Mucosa of descending colon (tissue), 3 donors: ENCODE results near the gene BCAR3. TPM values are rescaled to one million over a fixed set of nuclear protein-coding genes. Genes with fewer than 3 reads are reported as not detected.

Experiments
- ATAC-seq: fragments of 200-7000 bp; cut with Tn5 transposase; one replicate; pipeline ENCODE4 v1.9.1; 2020; ENCODE audit warnings: mild to moderate bottlenecking, moderate library complexity
- DNase-seq, 3 donors: peaks; one replicate each; pipeline ENCODE4 v3.0.0-alpha.2; 2020
- H3K36me3 ChIP-seq: fragments of 200-600 bp; one replicate; pipeline ENCODE4 v1.8.0; 2021; ENCODE audit warnings: low read depth, mild to moderate bottlenecking
- H3K4me1 ChIP-seq: fragments of 200-600 bp; one replicate; pipeline ENCODE4 v1.8.0; 2021; ENCODE audit warnings: low read depth, mild to moderate bottlenecking
- H3K4me3 ChIP-seq: fragments of 200-600 bp; one replicate; pipeline ENCODE4 v1.8.0; 2021; ENCODE audit warnings: mild to moderate bottlenecking
- H3K9me3 ChIP-seq: fragments of 200-600 bp; one replicate; pipeline ENCODE4 v1.8.0; 2021; ENCODE audit warnings: mild to moderate bottlenecking
- intact Hi-C, 2 donors: fragments of 100-400 bp; cut with DNase I in 1 of 2; cut with micrococcal nuclease in 1 of 2; formaldehyde crosslinking; loops; one replicate each; pipeline versions ENCODE4 v1.11.0 to v1.11.1; 2022; cut with DNase I, micrococcal nuclease
- total RNA-seq, 3 donors: library from RNA; stranded (reverse); fragmentation: NEBNext Ultra II Directional in 2 of 3; extraction: Animal tissue kit (Norgen Biotek cat#: 25700) in 2 of 3; gene quantifications; one replicate each; pipeline versions ENCODE4 v1.2.1 to v1.2.4, GENCODE V29; 2021 to 2023
- TF ChIP-seq, protein P1 (sequence below): fragments of 200-600 bp; IDR thresholded peaks from one replicate; pipeline ENCODE4 v1.8.0; 2022; ENCODE audit warnings: antibody characterized with exemption, mild to moderate bottlenecking
- donor health status: DM: no; HTN: no; CAD: no; lungs with moderate emphysema.
- donor health status: DM: no; HTN: no; CAD: no.
- donor health status: DM: no; HTN: yes; CAD: no.

Gene BCAR3
- total RNA-seq, 3 donors from 2014 or later: 37.2 to 73.7 (median 54.3) TPM

DNA sequence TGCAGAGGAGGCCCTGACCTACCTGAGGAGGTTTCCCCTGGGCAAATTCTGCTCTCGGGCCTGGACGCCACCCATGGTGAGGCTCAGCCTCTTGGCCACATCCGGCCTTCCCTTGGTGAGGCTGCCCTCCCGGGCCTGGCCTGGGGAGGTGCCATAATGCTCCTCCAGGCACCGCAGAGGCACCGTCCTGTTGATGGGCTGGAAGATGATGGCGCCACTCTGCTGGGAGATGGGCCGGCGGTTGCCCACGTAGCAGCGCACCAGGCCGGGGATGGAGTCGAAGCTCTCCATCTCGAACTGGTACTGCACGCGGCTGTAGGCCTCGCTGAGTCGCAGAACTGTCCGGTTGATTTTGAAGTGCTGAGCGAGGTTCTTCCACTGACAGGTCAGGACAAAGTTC is 92.7 kb downstream of the BCAR3 start:
- intact Hi-C loops: no loop called here
- Histone ChIP-seq H3K4me1 (peaks cover 12% of the 10 kb centered on the region), H3K4me3 (no peak overlapping the region), H3K9me3 (no peaks in the 10 kb centered on the region), H3K36me3 (no peaks in the 10 kb centered on the region)
- ATAC-seq (no peak), DNase-seq (no peak)
- TF ChIP-seq, protein P1, sequence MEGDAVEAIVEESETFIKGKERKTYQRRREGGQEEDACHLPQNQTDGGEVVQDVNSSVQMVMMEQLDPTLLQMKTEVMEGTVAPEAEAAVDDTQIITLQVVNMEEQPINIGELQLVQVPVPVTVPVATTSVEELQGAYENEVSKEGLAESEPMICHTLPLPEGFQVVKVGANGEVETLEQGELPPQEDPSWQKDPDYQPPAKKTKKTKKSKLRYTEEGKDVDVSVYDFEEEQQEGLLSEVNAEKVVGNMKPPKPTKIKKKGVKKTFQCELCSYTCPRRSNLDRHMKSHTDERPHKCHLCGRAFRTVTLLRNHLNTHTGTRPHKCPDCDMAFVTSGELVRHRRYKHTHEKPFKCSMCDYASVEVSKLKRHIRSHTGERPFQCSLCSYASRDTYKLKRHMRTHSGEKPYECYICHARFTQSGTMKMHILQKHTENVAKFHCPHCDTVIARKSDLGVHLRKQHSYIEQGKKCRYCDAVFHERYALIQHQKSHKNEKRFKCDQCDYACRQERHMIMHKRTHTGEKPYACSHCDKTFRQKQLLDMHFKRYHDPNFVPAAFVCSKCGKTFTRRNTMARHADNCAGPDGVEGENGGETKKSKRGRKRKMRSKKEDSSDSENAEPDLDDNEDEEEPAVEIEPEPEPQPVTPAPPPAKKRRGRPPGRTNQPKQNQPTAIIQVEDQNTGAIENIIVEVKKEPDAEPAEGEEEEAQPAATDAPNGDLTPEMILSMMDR: no peak

DNA sequence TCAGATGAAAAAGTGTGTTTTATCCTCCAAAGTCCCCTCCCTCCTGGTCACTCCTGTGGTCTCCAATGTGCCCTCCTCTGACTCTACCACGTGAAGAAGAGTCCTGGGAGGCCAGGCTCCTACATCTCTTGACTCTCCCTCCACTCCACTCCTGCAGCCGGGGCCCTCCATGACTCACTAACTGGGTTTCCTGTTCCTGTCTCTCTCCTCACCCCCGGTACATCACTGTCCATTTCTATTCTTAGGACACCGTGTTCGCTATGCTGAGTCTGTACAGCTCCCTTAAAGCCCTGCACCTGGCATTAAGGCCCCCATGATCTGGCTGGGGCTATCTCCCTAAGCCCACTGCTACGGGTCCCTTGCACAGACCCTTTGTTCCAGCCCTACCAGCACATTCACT is 93.4 kb downstream of the BCAR3 start:
- H3K4me3 ChIP-seq: no peak overlapping the region
- ATAC-seq: no peak
- TF ChIP-seq, protein P1: no peak
- no peaks in the 10 kb centered on the region for H3K36me3 ChIP-seq
- no peaks in the 10 kb centered on the region for H3K9me3 ChIP-seq
- no peak for DNase-seq
- H3K4me1 ChIP-seq: peaks cover 6% of the 10 kb centered on the region
- intact Hi-C loops: no loop called here

DNA sequence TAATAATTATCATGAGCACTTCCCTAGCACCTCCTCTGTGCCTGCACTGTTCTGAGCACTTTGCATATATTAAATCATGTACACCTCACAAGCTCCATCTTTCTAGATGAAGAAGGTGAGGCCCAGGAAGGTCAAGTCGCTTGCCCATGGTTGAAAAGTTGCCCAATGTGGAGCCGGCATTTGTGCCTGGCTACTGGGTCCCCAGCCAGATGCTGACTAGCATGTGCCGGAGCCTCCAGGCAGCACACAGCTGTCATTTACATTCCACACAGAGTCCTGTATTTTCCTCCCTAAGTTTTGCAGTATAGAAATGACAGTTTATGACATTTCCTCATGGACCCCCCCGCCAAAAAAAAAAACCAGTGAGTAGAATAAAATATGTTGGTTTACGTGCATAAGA is 94.3 kb downstream of the BCAR3 start:
- intact Hi-C loops: no loop called here
- Histone ChIP-seq H3K9me3 (no peaks in the 10 kb centered on the region), H3K36me3 (no peaks in the 10 kb centered on the region), H3K4me3 (no peak overlapping the region), H3K4me1 (peaks cover 6% of the 10 kb centered on the region)
- ATAC-seq: no peak
- TF ChIP-seq, protein P1: no peak
- DNase-seq: no peak

DNA sequence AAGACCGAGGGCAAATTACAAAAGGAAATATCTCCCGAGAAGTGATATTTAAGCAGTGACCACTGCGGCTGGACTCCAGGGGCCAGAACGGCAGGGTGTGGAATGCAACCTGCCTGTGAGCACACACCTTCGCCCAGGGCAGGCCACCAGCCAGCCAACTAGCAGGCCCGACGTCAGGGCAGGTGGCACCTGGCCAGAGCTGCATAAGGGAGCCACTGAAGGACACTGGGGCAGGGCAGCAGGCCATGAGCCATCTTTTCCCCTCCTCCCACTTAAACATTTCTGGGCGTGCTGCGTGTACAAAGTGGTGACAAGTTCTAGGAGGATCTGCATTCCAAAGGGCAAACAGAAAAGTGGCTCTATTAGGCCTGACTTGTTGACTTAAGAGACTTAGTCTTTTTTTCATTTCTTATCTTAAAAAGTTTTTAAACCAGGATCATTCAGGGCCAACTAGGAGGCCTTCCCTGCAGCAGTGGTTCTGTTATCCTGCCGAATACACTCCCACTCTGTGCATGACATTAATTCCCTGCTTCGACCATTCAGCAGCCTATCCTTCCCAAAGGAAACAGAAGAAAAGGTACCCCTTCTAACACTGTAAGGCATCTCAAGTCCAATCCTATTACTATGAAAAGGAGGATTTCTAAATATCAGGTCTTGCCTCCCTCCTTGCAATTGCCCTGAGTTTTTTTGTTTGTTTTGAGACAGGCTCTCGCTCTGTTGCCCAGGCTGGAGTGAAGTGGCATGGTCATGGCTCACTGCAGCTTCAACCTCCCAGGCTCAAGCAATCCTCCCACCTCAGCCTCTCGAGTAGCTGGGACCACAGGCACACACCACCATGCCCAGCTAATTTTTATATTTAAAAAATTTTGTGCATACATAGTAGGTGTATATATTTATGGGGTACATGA is 96.3 kb downstream of the BCAR3 start:
- H3K9me3 ChIP-seq: no peaks in the 10 kb centered on the region
- H3K4me3 ChIP-seq: peak overlapping the region; percentile 23
- peaks cover 15% of the 10 kb centered on the region for H3K4me1 ChIP-seq
- H3K36me3 ChIP-seq: no peaks in the 10 kb centered on the region
- ATAC-seq (peak; percentile 89), DNase-seq (peak; percentile 97 to 99 (median 97))
- intact Hi-C loops: no loop called here
- TF ChIP-seq, protein P1: no peak

DNA sequence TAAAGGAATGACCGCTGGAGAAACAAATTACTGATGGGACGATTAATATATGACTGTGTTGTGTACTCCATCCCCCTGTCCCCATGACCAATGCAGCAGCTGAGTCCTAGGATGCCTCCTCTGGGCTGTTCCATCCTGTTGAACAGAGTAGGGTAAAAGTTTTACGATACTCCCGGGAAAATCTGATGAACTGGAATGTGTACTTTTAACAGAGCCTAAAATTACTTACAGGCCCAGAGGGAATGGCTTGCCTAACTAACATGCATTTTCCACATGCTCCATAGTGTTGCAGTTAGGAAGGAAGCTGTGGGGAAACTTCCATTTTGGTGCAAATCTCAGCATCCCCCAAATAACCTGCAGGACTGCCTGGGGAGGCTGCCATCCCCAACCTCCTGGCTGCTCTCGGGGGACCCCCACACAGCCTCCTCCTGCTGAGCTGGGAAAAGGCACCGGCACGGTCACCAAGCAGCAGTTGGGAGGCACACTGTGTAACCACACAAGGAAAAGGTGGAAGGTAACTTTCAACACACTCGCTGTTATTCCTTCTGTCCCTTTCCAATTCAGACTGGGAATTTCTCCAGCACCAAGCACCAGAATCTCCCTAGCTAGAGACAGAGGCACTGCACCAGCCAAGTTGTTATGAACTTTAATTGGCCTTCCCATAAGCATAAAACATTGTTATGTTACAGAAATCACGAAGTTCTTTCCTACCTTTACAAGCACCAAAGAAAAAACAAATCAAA is 97.2 kb downstream of the BCAR3 start:
- Histone ChIP-seq H3K9me3 (no peaks in the 10 kb centered on the region), H3K4me3 (peak overlapping the region; percentile 23), H3K4me1 (peaks cover 24% of the 10 kb centered on the region), H3K36me3 (no peaks in the 10 kb centered on the region)
- DNase-seq: peak in 1 of 3 donors; percentile 58
- TF ChIP-seq, protein P1: no peak
- intact Hi-C loops: no loop called here
- peak; percentile 3 for ATAC-seq
